Effector memory CD4-positive, alpha-beta T cell (primary cell): ENCODE data around the gene TECRL.

Experiments used
- DNase-seq, 3 donors: peaks; one replicate each; pipeline ENCODE4 v3.0.0-alpha.2; 2020
- H3K27ac ChIP-seq: 2 replicates; pipeline ENCODE4 v1.7.0; 2013; ENCODE audit warnings: mild to moderate bottlenecking, low read length, moderate library complexity; ENCODE audit not compliant: insufficient read depth, poor library complexity, severe bottlenecking
- H3K27me3 ChIP-seq: replicated peaks from 2 replicates; pipeline ENCODE4 v1.7.0; 2013; ENCODE audit warnings: mild to moderate bottlenecking, low read length; ENCODE audit not compliant: insufficient read depth, control insufficient read depth, poor library complexity, severe bottlenecking
- H3K36me3 ChIP-seq: 2 replicates; pipeline ENCODE4 v1.7.0; 2013; ENCODE audit warnings: mild to moderate bottlenecking, low read length, moderate library complexity; ENCODE audit not compliant: control insufficient read depth, insufficient read depth
- H3K4me1 ChIP-seq: 2 replicates; pipeline ENCODE4 v1.7.0; 2013; ENCODE audit warnings: low read length, mild to moderate bottlenecking; ENCODE audit not compliant: control insufficient read depth, insufficient read depth, poor library complexity, severe bottlenecking
- H3K4me3 ChIP-seq: 2 replicates; pipeline ENCODE4 v1.7.0; 2013; ENCODE audit warnings: low read length, low read depth, mild to moderate bottlenecking; ENCODE audit not compliant: insufficient read depth, poor library complexity, severe bottlenecking
- H3K9me3 ChIP-seq: 2 replicates; pipeline ENCODE4 v1.7.0; 2013; ENCODE audit warnings: mild to moderate bottlenecking, low read length, moderate library complexity; ENCODE audit not compliant: control insufficient read depth

Gene TECRL

DNA sequence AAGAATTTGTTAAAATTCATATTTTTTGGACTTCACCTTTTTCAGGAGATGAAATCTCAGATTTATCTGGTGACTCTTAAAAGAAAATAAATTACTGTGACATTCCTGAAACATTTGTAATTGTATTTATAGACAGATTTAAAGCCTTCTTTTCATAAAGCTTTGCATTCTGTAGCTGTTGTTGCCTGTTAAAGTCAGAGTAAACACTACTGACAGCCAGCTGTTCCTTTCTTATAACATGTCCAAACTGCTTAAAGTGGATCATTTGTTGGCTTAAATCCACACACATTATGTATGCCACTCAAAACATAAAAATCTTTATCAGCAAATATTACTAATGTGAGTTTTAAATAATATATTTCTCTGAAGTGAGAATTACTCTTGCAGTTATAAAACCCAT is 157.5 kb downstream of the TECRL start:
- no peaks in the 10 kb centered on the region for H3K27me3 ChIP-seq
- no peaks in the 10 kb centered on the region for H3K36me3 ChIP-seq
- no peak overlapping the region for H3K4me3 ChIP-seq
- no peaks in the 10 kb centered on the region for H3K4me1 ChIP-seq
- H3K27ac ChIP-seq: no peak overlapping the region
- no peaks in the 10 kb centered on the region for H3K9me3 ChIP-seq
- no peak for DNase-seq

GRCh38 chr4:64250488-64250887 is 158.8 kb downstream of the TECRL start:
- DNase-seq: no peak
- Histone ChIP-seq H3K4me3 (no peak overlapping the region), H3K4me1 (no peaks in the 10 kb centered on the region), H3K27me3 (no peaks in the 10 kb centered on the region), H3K9me3 (no peaks in the 10 kb centered on the region), H3K36me3 (no peaks in the 10 kb centered on the region), H3K27ac (no peak overlapping the region)

GRCh38 chr4:64250061-64250460 is 159.2 kb downstream of the TECRL start:
- no peak for DNase-seq
- Histone ChIP-seq H3K4me3 (no peak overlapping the region), H3K27me3 (no peaks in the 10 kb centered on the region), H3K36me3 (no peaks in the 10 kb centered on the region), H3K9me3 (no peaks in the 10 kb centered on the region), H3K4me1 (no peaks in the 10 kb centered on the region), H3K27ac (no peak overlapping the region)

DNA sequence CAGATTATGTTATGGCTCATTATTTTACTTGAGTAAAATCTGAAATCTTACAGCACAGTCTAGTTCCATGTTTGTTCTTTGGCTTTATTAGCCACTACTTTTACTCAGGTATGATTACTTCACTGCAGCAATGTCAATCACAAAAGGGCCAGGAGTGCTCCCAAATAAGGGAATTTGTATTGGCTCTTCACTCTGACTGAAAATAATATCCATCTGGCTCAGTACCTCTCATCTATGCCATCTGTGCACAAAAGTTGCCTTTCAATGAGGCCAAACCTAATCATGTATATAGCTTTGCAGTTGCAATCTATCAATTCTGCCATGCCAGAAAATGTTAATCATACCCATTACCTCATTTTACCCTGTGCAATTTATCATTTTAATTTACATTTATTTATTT is 161.1 kb downstream of the TECRL start:
- no peak for DNase-seq
- Histone ChIP-seq H3K27me3 (no peaks in the 10 kb centered on the region), H3K9me3 (no peaks in the 10 kb centered on the region), H3K4me1 (no peaks in the 10 kb centered on the region), H3K36me3 (no peaks in the 10 kb centered on the region), H3K4me3 (no peak overlapping the region), H3K27ac (no peak overlapping the region)

- H3K36me3 ChIP-seq: no peaks in the 10 kb centered on the region
- no peak for DNase-seq
- H3K9me3 ChIP-seq: no peaks in the 10 kb centered on the region
- H3K4me3 ChIP-seq: no peak overlapping the region
- H3K4me1 ChIP-seq: no peaks in the 10 kb centered on the region
- no peak overlapping the region for H3K27ac ChIP-seq
- no peaks in the 10 kb centered on the region for H3K27me3 ChIP-seq
Observed at GRCh38 chr4:64230709-64231310, 178.4 kb downstream of the TECRL start.
